Peyer's patch (tissue), 4 donors: ENCODE results near the gene TPCN2. TPM values are rescaled to one million over a fixed set of nuclear protein-coding genes. Genes with fewer than 3 reads are reported as not detected.
"Not testable (repeated sequence)": the region's sequence is repeated elsewhere in the genome, so short reads cannot be mapped to it uniquely, and the experiment has no call there.

Experiments
- DNase-seq, 3 donors: peaks; one replicate each; pipeline ENCODE4 v3.0.0-alpha.2; 2017 to 2019
- H3K27ac ChIP-seq, 4 donors: fragments of 200-600 bp; sonication (generic); one replicate each; pipeline ENCODE4 v1.5.1; 2016 to 2019
- H3K27me3 ChIP-seq, 2 donors: fragments of 200-600 bp; sonication (generic); one replicate each; pipeline ENCODE4 v1.5.1; 2019
- H3K36me3 ChIP-seq, 3 donors: fragments of 200-600 bp; sonication (generic); one replicate each; pipeline ENCODE4 v1.5.1; 2016 to 2019
- H3K4me1 ChIP-seq, 4 donors: fragments of 200-600 bp; sonication (generic); one replicate each; pipeline ENCODE4 v1.5.1; 2016 to 2019
- H3K4me3 ChIP-seq, 4 donors: fragments of 200-600 bp; sonication (generic); 1 replicate in 3 of 4; 2 replicates in 1 of 4; pipeline ENCODE4 v1.5.1; 2016 to 2019; ENCODE audit warnings: mild to moderate bottlenecking in 1 of 4
- H3K9me3 ChIP-seq, 4 donors: fragments of 200-600 bp; sonication (generic); one replicate each; pipeline ENCODE4 v1.5.1; 2016 to 2019; ENCODE audit warnings: mild to moderate bottlenecking in 1 of 4
- CTCF ChIP-seq, 6 experiments: fragments of 450-650 bp in 4 of 6; fragments of 200-600 bp in 2 of 6; sonication (generic) in 1 of 6; IDR thresholded peaks; one replicate each; pipeline ENCODE4 v1.5.1; 2017 to 2019; ENCODE audit warnings: antibody characterized with exemption in 6 of 6, mild to moderate bottlenecking in 3 of 6, moderate library complexity in 1 of 6
- POLR2A ChIP-seq, 2 donors: fragments of 450-650 bp; IDR thresholded peaks; one replicate each; pipeline ENCODE4 v1.5.1; 2017; ENCODE audit warnings: antibody characterized with exemption in 2 of 2, mild to moderate bottlenecking in 2 of 2, moderate library complexity in 2 of 2
- total RNA-seq, 4 donors: library from RNA; depleted of rRNA; stranded (reverse); fragments of >200 nt; gene quantifications; one replicate each; pipeline ENCODE4 v1.1.0, GENCODE V29; 2016

The TPCN2 gene
- 10 to 100 TPM; 22.4 to 42.5 (median 33.0) TPM for total RNA-seq

- peak; percentile 89 to 96 (median 93) for DNase-seq
- Histone ChIP-seq H3K9me3 (no peaks in the 10 kb centered on the region), H3K27ac (peak within 1 kb of the TSS; percentile 85 to 97 (median 90)), H3K4me1 (peaks cover 0 to 37% (median 4%) of the 10 kb centered on the region in 4 donors), H3K36me3 (no peaks in the 10 kb centered on the region), H3K4me3 (peak within 1 kb of the TSS; percentile 77 to 97 (median 90)), H3K27me3 (no peaks in the 10 kb centered on the region)
- TF ChIP-seq POLR2A (IDR thresholded peaks at IDR 0.05) (peak; percentile 66 to 80), CTCF (IDR thresholded peaks at IDR 0.05) (no peak)
Measured at GRCh38 chr11:69048694-69049489, at the start of gene TPCN2. TSS of gene TPCN2 (plus strand) at chr11:69048932. CDS start at chr11:69048998, 66 bp downstream.

- no peaks in the 10 kb centered on the region for H3K36me3 ChIP-seq
- no peak overlapping the region for H3K4me3 ChIP-seq
- H3K4me1 ChIP-seq = peaks cover 0 to 24% (median 0%) of the 10 kb centered on the region in 4 donors
- H3K27ac ChIP-seq = peak overlapping the region in 2 of 4 donors; percentile 21 to 96
- peak in 1 of 3 donors; percentile 28 for DNase-seq
- no peaks in the 10 kb centered on the region for H3K27me3 ChIP-seq
- no peak for TF ChIP-seq CTCF (IDR thresholded peaks at IDR 0.05)
- no peak for TF ChIP-seq POLR2A (IDR thresholded peaks at IDR 0.05)
- no peaks in the 10 kb centered on the region for H3K9me3 ChIP-seq
Measured at GRCh38 chr11:68999093-68999747, 49.5 kb upstream of the TPCN2 start.

GRCh38 chr11:68999748-69000355, 48.9 kb upstream of the TPCN2 start:
- not testable (repeated sequence) for H3K4me3 ChIP-seq
- H3K4me1 ChIP-seq = peaks cover 0 to 24% (median 0%) of the 10 kb centered on the region in 4 donors
- DNase-seq = peak in 1 of 3 donors; percentile 23

GRCh38 chr11:69000391-69000790, 48.3 kb upstream of the TPCN2 start:
- Histone ChIP-seq H3K4me3 (no peak overlapping the region), H3K4me1 (peaks cover 0 to 24% (median 0%) of the 10 kb centered on the region in 4 donors), H3K27ac (peak overlapping the region; percentile 21 to 96 (median 42)), H3K36me3 (peaks cover 0 to 5% (median 0%) of the 10 kb centered on the region in 3 donors), H3K9me3 (no peaks in the 10 kb centered on the region), H3K27me3 (no peaks in the 10 kb centered on the region)
- TF ChIP-seq CTCF (IDR thresholded peaks at IDR 0.05) = no peak
- no peak for TF ChIP-seq POLR2A (IDR thresholded peaks at IDR 0.05)
- DNase-seq = peak in 1 of 3 donors; percentile 9

More at GRCh38 chr11:68999748-69000355, 48.9 kb upstream of the TPCN2 start:
- H3K27me3 ChIP-seq, H3K36me3 ChIP-seq, H3K9me3 ChIP-seq: not testable (repeated sequence)
- peak overlapping the region in 3 of 4 donors; percentile 21 to 96 (median 46) for H3K27ac ChIP-seq

GRCh38 chr11:69000831-69001242, 47.9 kb upstream of the TPCN2 start:
- DNase-seq = peak in 2 of 3 donors; percentile 45 to 49
- TF ChIP-seq CTCF (IDR thresholded peaks at IDR 0.05) (peak in 5 of 6 experiments; percentile 16 to 46 (median 29)), POLR2A (IDR thresholded peaks at IDR 0.05) (no peak)
- Histone ChIP-seq H3K4me1 (peaks cover 0 to 24% (median 0%) of the 10 kb centered on the region in 4 donors), H3K27ac (peak overlapping the region in 3 of 4 donors; percentile 46 to 96 (median 49)), H3K27me3 (no peaks in the 10 kb centered on the region), H3K36me3 (peaks cover 0 to 7% (median 0%) of the 10 kb centered on the region in 3 donors), H3K4me3 (no peak overlapping the region), H3K9me3 (no peaks in the 10 kb centered on the region)
